Stimulated activated CD4-positive, alpha-beta T cell treated with anti-CD3 and anti-CD28 coated beads, Interleukin-15, amount 100 ng/mL, for 48 hours (primary cell): ENCODE results near the gene IMPDH2.

Experiments
- DNase-seq, 2 donors: peaks; one replicate each; pipeline ENCODE4 v3.0.0-alpha.2; 2020; ENCODE audit warnings: low read depth in 2 of 2

IMPDH2 gene

DNA sequence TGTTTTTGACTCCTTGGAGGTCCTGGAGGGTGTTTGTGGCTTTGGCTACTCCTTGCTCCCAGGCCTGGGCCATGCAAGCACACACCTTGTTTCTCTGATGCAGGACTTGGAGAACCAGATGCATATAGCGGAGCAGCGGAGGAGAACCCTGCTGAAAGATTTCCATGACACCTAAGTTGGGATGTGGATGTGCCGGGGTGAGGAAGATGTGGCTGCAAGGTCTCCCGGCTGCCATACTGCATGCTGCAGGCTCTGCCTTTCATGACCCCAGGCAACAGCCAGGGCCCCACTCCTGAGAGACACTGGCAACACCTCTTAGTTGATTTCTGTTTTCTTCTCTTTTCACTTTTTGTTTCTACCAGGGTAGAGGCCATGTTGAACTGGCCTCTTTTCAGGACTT lies 46.1 kb downstream of the IMPDH2 start:
- no peak for DNase-seq

DNA sequence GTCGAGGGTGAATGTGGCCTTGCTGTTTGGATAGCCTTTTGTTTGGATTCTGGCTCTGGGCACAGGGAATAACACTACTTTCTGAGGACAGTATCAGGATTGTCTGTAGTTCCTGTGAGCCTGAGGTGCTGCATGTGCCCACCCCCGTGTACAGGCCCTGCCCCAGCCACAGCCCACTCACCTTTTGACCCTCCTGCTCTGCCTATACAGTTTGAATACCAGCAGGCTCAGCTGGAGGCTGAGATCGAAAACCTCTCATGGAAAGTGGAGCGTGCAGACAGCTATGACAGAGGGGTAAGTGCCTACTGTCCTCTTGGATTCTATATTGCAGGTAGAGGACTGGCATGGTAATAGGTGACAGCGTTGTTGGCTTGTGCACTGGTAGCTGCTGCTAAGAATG lies 46.5 kb downstream of the IMPDH2 start:
- no peak for DNase-seq

DNA sequence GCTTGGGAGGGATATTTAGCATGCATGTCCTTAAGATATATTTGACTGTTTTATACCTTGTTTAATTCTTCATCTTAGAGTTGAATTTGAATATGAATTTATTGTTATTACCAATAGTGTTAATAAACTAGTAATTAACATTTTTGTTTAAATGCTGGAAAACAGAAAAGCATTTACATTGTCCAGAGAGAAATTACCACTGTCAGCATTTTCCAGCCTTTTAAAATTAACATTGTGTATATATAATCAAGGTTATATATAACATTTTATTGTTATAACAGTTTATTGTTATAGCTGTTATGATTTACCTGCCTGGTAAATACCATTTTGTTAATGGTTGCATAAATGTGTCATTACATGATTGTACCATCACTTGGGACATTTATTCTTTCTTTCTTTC lies 47.2 kb downstream of the IMPDH2 start:
- no peak for DNase-seq

DNA sequence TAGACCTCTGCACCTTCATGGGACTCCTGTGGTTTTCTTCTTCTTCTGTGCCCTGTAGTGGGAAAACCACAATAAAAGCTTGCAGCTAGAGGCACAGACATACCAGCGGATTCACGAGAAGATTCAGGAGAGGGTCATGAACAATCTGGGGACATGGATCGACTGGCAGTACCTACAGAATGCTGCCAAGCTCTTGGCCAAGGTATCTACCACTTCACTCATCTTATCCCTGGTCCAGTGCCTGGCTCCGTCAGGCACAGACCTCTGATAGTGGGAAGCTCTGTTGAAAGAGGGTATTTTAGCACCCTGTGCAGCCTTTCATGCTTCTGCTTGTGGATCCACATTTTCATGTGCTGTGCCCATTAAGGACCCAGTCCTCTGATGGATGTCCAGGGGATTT lies 48.9 kb downstream of the IMPDH2 start:
- no peak for DNase-seq

GRCh38 chr3:48979451-48979850 lies 49.7 kb downstream of the IMPDH2 start:
- DNase-seq, result no peak
